Fibroblast of pulmonary artery (primary cell): ENCODE measurements around the gene NTN3.

ENCODE experiments used
- DNase-seq: peaks from one replicate; pipeline ENCODE4 v3.0.0-alpha.2; 2010; ENCODE audit warnings: low read depth
- H3K4me3 ChIP-seq: replicated peaks from 2 replicates; pipeline ENCODE4 v1.5.1; 2011; ENCODE audit warnings: low read depth, mild to moderate bottlenecking, control low read depth, low read length, moderate library complexity
- CTCF ChIP-seq: IDR thresholded peaks from 2 replicates; pipeline ENCODE4 v1.5.1; 2011; ENCODE audit warnings: mild to moderate bottlenecking, control low read depth, low read length, inconsistent platforms; ENCODE audit errors: missing control alignments

NTN3 gene

GRCh38 chr16:2427526-2427925 is 43.6 kb upstream of the NTN3 start:
- TF ChIP-seq CTCF = no peak
- H3K4me3 ChIP-seq = no peak overlapping the region
- DNase-seq = no peak

- peak; percentile 27 for DNase-seq
- peak overlapping the region; percentile 70 for H3K4me3 ChIP-seq
- peak; percentile 22 for TF ChIP-seq CTCF
Measured at GRCh38 chr16:2428051-2428783, 42.9 kb upstream of the NTN3 start.

- no peak for TF ChIP-seq CTCF
- peak overlapping the region; percentile 70 for H3K4me3 ChIP-seq
- no peak for DNase-seq
Measured at GRCh38 chr16:2428784-2429033, 42.4 kb upstream of the NTN3 start.

GRCh38 chr16:2429034-2429770 is 41.9 kb upstream of the NTN3 start, which contains the start of gene CCNF:
Gene CCNF (plus strand): TSS chr16:2429447. CDS start chr16:2429482, 35 bp downstream.
- peak; percentile 94 for DNase-seq
- TF ChIP-seq CTCF = no peak
- H3K4me3 ChIP-seq = peak within 1 kb of the TSS; percentile 70

- DNase-seq = peak; percentile 33
- TF ChIP-seq CTCF = peak; percentile 34
- peak overlapping the region; percentile 68 for H3K4me3 ChIP-seq
Measured at GRCh38 chr16:2429771-2430663, 41.1 kb upstream of the NTN3 start.

GRCh38 chr16:2432286-2432685 is 38.8 kb upstream of the NTN3 start:
- H3K4me3 ChIP-seq = no peak overlapping the region
- TF ChIP-seq CTCF = peak; percentile 6
- no peak for DNase-seq
